CD4-positive, alpha-beta memory T cell (primary cell): ENCODE data around the gene RAB18. TPM values are rescaled to one million over a fixed set of nuclear protein-coding genes. Genes with fewer than 3 reads are reported as not detected.
A peak's percentile ranks its signal among the peaks of the same experiment; 100 is the strongest.
"Not testable (repeated sequence)": the region's sequence is repeated elsewhere in the genome, so short reads cannot be mapped to it uniquely, and the experiment has no call there.

Source experiments
- CTCF ChIA-PET: fragments of 350-600 bp; sonication (Branson Sonifier 250); formaldehyde crosslinking; loops from one replicate; lab custom pipeline; 2021; ENCODE audit warnings: inconsistent platforms; ENCODE audit not compliant: partially characterized antibody; lab: Charles Lee
- POLR2A ChIA-PET: fragments of 350-600 bp; sonication (Branson Sonifier 250); formaldehyde crosslinking; loops from one replicate; lab custom pipeline; 2021; ENCODE audit not compliant: partially characterized antibody; lab: Charles Lee
- DNase-seq, 5 donors: peaks; one replicate each; pipeline versions ENCODE4 v3.0.0 to v3.0.0-alpha.2; 2020 to 2022; ENCODE audit warnings: mixed read lengths in 1 of 5
- H3K27ac ChIP-seq: one replicate; pipeline ENCODE4 v1.7.0; 2013; ENCODE audit warnings: low read depth, low read length
- H3K27me3 ChIP-seq: 2 replicates; pipeline ENCODE4 v1.7.0; 2013; ENCODE audit warnings: mild to moderate bottlenecking, low read length, moderate library complexity; ENCODE audit not compliant: insufficient read depth
- H3K36me3 ChIP-seq: 2 replicates; pipeline ENCODE4 v1.7.0; 2013; ENCODE audit warnings: mild to moderate bottlenecking, low read length, moderate library complexity; ENCODE audit not compliant: insufficient read depth
- H3K4me1 ChIP-seq: 2 replicates; pipeline ENCODE4 v1.7.0; 2013; ENCODE audit warnings: mild to moderate bottlenecking, low read length, moderate library complexity; ENCODE audit not compliant: insufficient read depth
- H3K4me3 ChIP-seq, 2 donors: one replicate each; pipeline ENCODE4 v1.7.0; 2013; ENCODE audit warnings: low read length in 2 of 2, mild to moderate bottlenecking in 1 of 2
- H3K9me3 ChIP-seq, 2 donors: one replicate each; pipeline ENCODE4 v1.7.0; 2013; ENCODE audit warnings: low read length in 2 of 2, control low read depth in 1 of 2; ENCODE audit not compliant: control insufficient read depth in 1 of 2
- H3K27ac Mint-ChIP-seq, 7 donors: one replicate each; pipeline ENCODE4 v1.8.0; 2020 to 2021; ENCODE audit warnings: mixed read lengths in 7 of 7, mild to moderate bottlenecking in 6 of 7, inconsistent platforms in 3 of 7, moderate library complexity in 3 of 7
- H3K27me3 Mint-ChIP-seq, 2 donors: one replicate each; pipeline ENCODE4 v1.8.0; 2020 to 2021; ENCODE audit warnings: mixed read lengths in 2 of 2
- H3K36me3 Mint-ChIP-seq, 2 donors: one replicate each; pipeline ENCODE4 v1.8.0; 2020 to 2021; ENCODE audit warnings: mixed read lengths in 2 of 2, inconsistent platforms in 1 of 2, mild to moderate bottlenecking in 1 of 2
- H3K4me1 Mint-ChIP-seq, 4 donors: one replicate each; pipeline ENCODE4 v1.8.0; 2020 to 2021; ENCODE audit warnings: mixed read lengths in 4 of 4, mild to moderate bottlenecking in 1 of 4
- H3K4me3 Mint-ChIP-seq, 8 donors: one replicate each; pipeline ENCODE4 v1.8.0; 2020 to 2021; ENCODE audit warnings: mixed read lengths in 8 of 8, mild to moderate bottlenecking in 7 of 8, moderate library complexity in 6 of 8, inconsistent platforms in 3 of 8
- H3K9me3 Mint-ChIP-seq, 8 donors: one replicate each; pipeline ENCODE4 v1.8.0; 2020 to 2021; ENCODE audit warnings: mixed read lengths in 8 of 8, mild to moderate bottlenecking in 5 of 8, inconsistent platforms in 3 of 8, moderate library complexity in 1 of 8
- intact Hi-C: fragments of 100-400 bp; cut with micrococcal nuclease; formaldehyde crosslinking; loops from one replicate; pipeline ENCODE4 v1.15.1; 2023
- polyA plus RNA-seq, 2 donors: library from polyadenylated mRNA; unstranded; fragments of 300-500 nt; fragmentation: Illumina TruSeq; gene quantifications; one replicate each; pipeline ENCODE4 v1.2.3, GENCODE V29; 2021
- total RNA-seq, 2 experiments: library from RNA; stranded (reverse); gene quantifications; one replicate each; pipeline ENCODE4 v1.2.3, GENCODE V29; 2021

Gene RAB18
- total and polyA plus RNA-seq, 4 experiments from 2014 or later: 83.3 to 171 (median 103) TPM

GRCh38 chr10:27464993-27465392 lies 39.1 kb upstream of the RAB18 start:
- Mint-ChIP-seq H3K27ac (peak overlapping the region; percentile 79 to 94 (median 92)), H3K27me3 (no peaks in the 10 kb centered on the region), H3K36me3 (no peaks in the 10 kb centered on the region), H3K4me1 (peaks cover 30 to 42% (median 36%) of the 10 kb centered on the region in 4 donors), H3K4me3 (peak overlapping the region in 7 of 8 donors; percentile 61 to 76 (median 65)), H3K9me3 (no peaks in the 10 kb centered on the region)
- H3K36me3 ChIP-seq: no peaks in the 10 kb centered on the region
- H3K9me3 ChIP-seq: no peaks in the 10 kb centered on the region
- H3K27ac ChIP-seq: peak overlapping the region; percentile 2
- H3K4me1 ChIP-seq: peaks cover 26% of the 10 kb centered on the region
- no peaks in the 10 kb centered on the region for H3K27me3 ChIP-seq
- peak; percentile 39 to 52 (median 50) for DNase-seq
- POLR2A ChIA-PET: interaction anchor here (0.5 to 2.7 kb wide), 4 partner anchors 17 to 712 kb away, joined by 3 to 28 read pairs (median 4); partner anchors contain the start of gene RAB18
- intact Hi-C loops: loop anchor here (1.0 kb wide), 2 partner anchors 19 to 39 kb away; partner anchors contain the start of gene RAB18
- H3K4me3 ChIP-seq: no peak overlapping the region
- CTCF ChIA-PET: interaction anchor here (2.0 kb wide), 1 partner anchor 39 kb away, joined by 6 read pairs; the partner anchor contains the start of gene RAB18

GRCh38 chr10:27465596-27465995 lies 38.5 kb upstream of the RAB18 start:
- not testable (repeated sequence) for H3K27me3 Mint-ChIP-seq, H3K9me3 Mint-ChIP-seq, DNase-seq, H3K27ac ChIP-seq, H3K27me3 ChIP-seq, H3K36me3 ChIP-seq, H3K4me3 ChIP-seq, H3K9me3 ChIP-seq, H3K36me3 Mint-ChIP-seq
- Mint-ChIP-seq H3K4me3 (peak overlapping the region in 7 of 8 donors; percentile 61 to 76 (median 65)), H3K4me1 (peaks cover 30 to 42% (median 36%) of the 10 kb centered on the region in 4 donors), H3K27ac (peak overlapping the region; percentile 79 to 94 (median 92))
- ChIA-PET CTCF (interaction anchor here (2.0 kb wide), 1 partner anchor 39 kb away, joined by 6 read pairs; the partner anchor contains the start of gene RAB18), POLR2A (interaction anchor here (1.1 to 2.7 kb wide), 3 partner anchors 17 to 102 kb away, joined by 3 to 28 read pairs (median 4); partner anchors contain the start of gene RAB18)
- H3K4me1 ChIP-seq: peaks cover 26% of the 10 kb centered on the region
- intact Hi-C loops: loop anchor here (1.0 kb wide), 2 partner anchors 19 to 39 kb away; partner anchors contain the start of gene RAB18

GRCh38 chr10:27470885-27471284 lies 33.2 kb upstream of the RAB18 start:
- no peaks in the 10 kb centered on the region for H3K36me3 ChIP-seq
- peaks cover 3% of the 10 kb centered on the region for H3K4me1 ChIP-seq
- intact Hi-C loops: no loop called here
- Mint-ChIP-seq H3K27me3 (peaks cover 2 to 7% of the 10 kb centered on the region in 2 donors), H3K4me3 (no peak overlapping the region), H3K27ac (no peak overlapping the region), H3K9me3 (no peaks in the 10 kb centered on the region), H3K36me3 (no peaks in the 10 kb centered on the region), H3K4me1 (peaks cover 3 to 12% (median 8%) of the 10 kb centered on the region in 4 donors)
- no peak overlapping the region for H3K4me3 ChIP-seq
- ChIA-PET POLR2A (interaction anchor here (1.7 kb wide), 1 partner anchor 33 kb away, joined by 5 read pairs; the partner anchor contains the start of gene RAB18), CTCF (no interaction called here)
- H3K27me3 ChIP-seq: no peaks in the 10 kb centered on the region
- no peak overlapping the region for H3K27ac ChIP-seq
- no peak for DNase-seq
- no peaks in the 10 kb centered on the region for H3K9me3 ChIP-seq

- DNase-seq: no peak
- Histone ChIP-seq H3K27ac (no peak overlapping the region), H3K27me3 (no peaks in the 10 kb centered on the region), H3K4me1 (no peaks in the 10 kb centered on the region), H3K36me3 (no peaks in the 10 kb centered on the region), H3K9me3 (no peaks in the 10 kb centered on the region), H3K4me3 (no peak overlapping the region)
- intact Hi-C loops: no loop called here
- Mint-ChIP-seq H3K4me3 (no peak overlapping the region), H3K4me1 (no peaks in the 10 kb centered on the region), H3K36me3 (no peaks in the 10 kb centered on the region), H3K27me3 (peaks cover 2 to 7% of the 10 kb centered on the region in 2 donors), H3K27ac (no peak overlapping the region), H3K9me3 (peaks cover 0 to 7% (median 0%) of the 10 kb centered on the region in 8 donors)
- CTCF ChIA-PET: no interaction called here
- POLR2A ChIA-PET: no interaction called here
These were observed 29.4 kb upstream of the RAB18 start for GRCh38 chr10:27474741-27475140.

- no peak overlapping the region for H3K27ac Mint-ChIP-seq
- H3K9me3 ChIP-seq: no peaks in the 10 kb centered on the region
- H3K4me1 ChIP-seq: no peaks in the 10 kb centered on the region
- H3K36me3 ChIP-seq: no peaks in the 10 kb centered on the region
- no peak overlapping the region for H3K4me3 Mint-ChIP-seq
- no peaks in the 10 kb centered on the region for H3K4me1 Mint-ChIP-seq
- ChIA-PET POLR2A (no interaction called here), CTCF (no interaction called here)
- H3K36me3 Mint-ChIP-seq: no peaks in the 10 kb centered on the region
- DNase-seq: no peak
- H3K27ac ChIP-seq: no peak overlapping the region
- peaks cover 0 to 2% of the 10 kb centered on the region in 2 donors for H3K27me3 Mint-ChIP-seq
- peaks cover 0 to 7% (median 0%) of the 10 kb centered on the region in 8 donors for H3K9me3 Mint-ChIP-seq
- H3K27me3 ChIP-seq: no peaks in the 10 kb centered on the region
- intact Hi-C loops: no loop called here
- H3K4me3 ChIP-seq: no peak overlapping the region
These were observed 25.1 kb upstream of the RAB18 start for GRCh38 chr10:27479016-27479415.

GRCh38 chr10:27481486-27481885 lies 22.6 kb upstream of the RAB18 start:
- intact Hi-C loops: no loop called here
- CTCF ChIA-PET: no interaction called here
- H3K27me3 ChIP-seq: no peaks in the 10 kb centered on the region
- no peak overlapping the region for H3K4me3 ChIP-seq
- Mint-ChIP-seq H3K36me3 (no peaks in the 10 kb centered on the region), H3K9me3 (peaks cover 0 to 7% (median 0%) of the 10 kb centered on the region in 8 donors), H3K27me3 (peaks cover 8 to 11% of the 10 kb centered on the region in 2 donors), H3K4me3 (no peak overlapping the region), H3K27ac (no peak overlapping the region), H3K4me1 (no peaks in the 10 kb centered on the region)
- POLR2A ChIA-PET: no interaction called here
- H3K9me3 ChIP-seq: no peaks in the 10 kb centered on the region
- no peaks in the 10 kb centered on the region for H3K36me3 ChIP-seq
- no peak for DNase-seq
- no peaks in the 10 kb centered on the region for H3K4me1 ChIP-seq
- no peak overlapping the region for H3K27ac ChIP-seq

GRCh38 chr10:27482984-27483956 lies 20.8 kb upstream of the RAB18 start:
- Mint-ChIP-seq H3K27ac (peak overlapping the region in 1 of 7 donors; percentile 89), H3K36me3 (peaks cover 0 to 4% of the 10 kb centered on the region in 2 donors)

More at GRCh38 chr10:27482984-27483956, 20.8 kb upstream of the RAB18 start:
- POLR2A ChIA-PET: no interaction called here
- DNase-seq: no peak
- intact Hi-C loops: no loop called here
- Histone ChIP-seq H3K27ac (no peak overlapping the region), H3K4me3 (no peak overlapping the region), H3K27me3 (no peaks in the 10 kb centered on the region), H3K9me3 (no peaks in the 10 kb centered on the region), H3K36me3 (no peaks in the 10 kb centered on the region), H3K4me1 (no peaks in the 10 kb centered on the region)
- no peak overlapping the region for H3K4me3 Mint-ChIP-seq
- H3K9me3 Mint-ChIP-seq: peaks cover 0 to 17% (median 9%) of the 10 kb centered on the region in 8 donors
- H3K4me1 Mint-ChIP-seq: no peaks in the 10 kb centered on the region
- CTCF ChIA-PET: interaction anchor here (0.6 to 1.1 kb wide), 3 partner anchors 20 to 464 kb away, joined by 3 to 4 read pairs (median 3); partner anchors contain the start of gene RAB18
- peaks cover 15 to 16% of the 10 kb centered on the region in 2 donors for H3K27me3 Mint-ChIP-seq
